Stimulated activated CD8-positive, alpha-beta memory T cell treated with anti-CD3 and anti-CD28 coated beads, Interleukin-15, amount 100 ng/mL, for 48 hours (primary cell): Measurements from ENCODE around the gene C12orf57.

Source experiments
- DNase-seq, 2 donors: peaks; one replicate each; pipeline ENCODE4 v3.0.0-alpha.2; 2020; ENCODE audit warnings: low read depth in 2 of 2

C12orf57 gene

GRCh38 chr12:6937481-6938352 lies 6.1 kb upstream of the C12orf57 start:
- peak; percentile 87 to 90 for DNase-seq

DNA sequence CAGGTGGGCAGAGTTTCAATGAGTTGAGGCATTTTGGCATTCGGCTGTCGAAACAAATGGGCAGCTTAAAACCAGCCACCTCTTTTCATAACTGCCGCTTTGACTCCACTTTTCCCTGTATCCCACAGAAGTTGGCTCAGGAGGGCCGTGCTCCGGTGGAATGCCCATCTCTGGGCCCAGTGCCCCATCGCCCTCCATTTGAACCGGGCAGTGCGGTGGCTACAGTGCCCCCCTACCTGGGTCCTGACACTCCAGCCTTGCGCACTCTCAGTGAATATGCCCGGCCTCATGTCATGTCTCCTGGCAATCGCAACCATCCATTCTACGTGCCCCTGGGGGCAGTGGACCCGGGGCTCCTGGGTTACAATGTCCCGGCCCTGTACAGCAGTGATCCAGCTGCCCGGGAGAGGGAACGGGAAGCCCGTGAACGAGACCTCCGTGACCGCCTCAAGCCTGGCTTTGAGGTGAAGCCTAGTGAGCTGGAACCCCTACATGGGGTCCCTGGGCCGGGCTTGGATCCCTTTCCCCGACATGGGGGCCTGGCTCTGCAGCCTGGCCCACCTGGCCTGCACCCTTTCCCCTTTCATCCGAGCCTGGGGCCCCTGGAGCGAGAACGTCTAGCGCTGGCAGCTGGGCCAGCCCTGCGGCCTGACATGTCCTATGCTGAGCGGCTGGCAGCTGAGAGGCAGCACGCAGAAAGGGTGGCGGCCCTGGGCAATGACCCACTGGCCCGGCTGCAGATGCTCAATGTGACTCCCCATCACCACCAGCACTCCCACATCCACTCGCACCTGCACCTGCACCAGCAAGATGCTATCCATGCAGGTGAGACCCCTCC lies 5.2 kb upstream of the C12orf57 start:
- DNase-seq, result no peak

DNA sequence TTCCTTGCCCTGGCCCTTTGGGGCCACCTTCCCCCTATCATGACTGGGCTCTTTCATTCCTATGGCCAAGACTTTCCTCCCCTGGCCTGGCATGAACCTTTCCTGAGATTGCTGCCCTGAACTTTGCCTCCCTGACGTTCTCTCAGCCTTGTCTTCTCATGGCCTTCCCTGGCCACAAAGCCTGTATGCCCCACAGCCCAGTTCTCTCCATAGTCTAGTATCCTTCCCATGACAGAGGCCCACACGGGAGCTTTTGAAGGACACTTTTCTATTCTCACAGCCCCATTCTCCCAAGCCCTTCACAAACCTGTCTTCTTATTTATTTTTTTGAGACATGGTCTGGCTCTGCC lies 4.7 kb upstream of the C12orf57 start:
- no peak for DNase-seq

- DNase-seq, result no peak
Observed at GRCh38 chr12:6941267-6941666, 2.6 kb upstream of the C12orf57 start.

DNA sequence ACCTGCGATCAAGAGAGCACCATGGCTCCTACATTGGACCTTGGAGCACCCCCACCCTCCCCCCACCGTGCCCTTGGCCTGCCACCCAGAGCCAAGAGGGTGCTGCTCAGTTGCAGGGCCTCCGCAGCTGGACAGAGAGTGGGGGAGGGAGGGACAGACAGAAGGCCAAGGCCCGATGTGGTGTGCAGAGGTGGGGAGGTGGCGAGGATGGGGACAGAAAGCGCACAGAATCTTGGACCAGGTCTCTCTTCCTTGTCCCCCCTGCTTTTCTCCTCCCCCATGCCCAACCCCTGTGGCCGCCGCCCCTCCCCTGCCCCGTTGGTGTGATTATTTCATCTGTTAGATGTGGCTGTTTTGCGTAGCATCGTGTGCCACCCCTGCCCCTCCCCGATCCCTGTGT lies 2.0 kb upstream of the C12orf57 start:
- DNase-seq, result no peak

DNA sequence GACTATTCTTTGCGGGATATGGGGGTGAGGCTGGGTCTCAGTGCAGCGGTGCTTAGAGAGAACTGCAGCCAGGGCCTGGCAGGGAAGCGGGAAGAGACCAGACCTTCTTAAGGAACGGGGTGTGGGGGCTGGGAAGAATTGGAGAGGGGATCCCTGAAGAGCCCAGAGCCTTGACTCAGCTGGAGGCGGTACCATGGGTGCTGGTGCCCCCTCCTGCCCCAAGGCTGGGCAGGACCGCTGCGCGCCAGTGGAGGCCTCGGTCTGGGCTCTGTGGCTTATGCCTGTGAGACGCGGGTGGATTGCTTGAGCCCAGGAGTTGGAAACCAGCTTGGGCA lies 1.5 kb upstream of the C12orf57 start:
- no peak for DNase-seq

DNA sequence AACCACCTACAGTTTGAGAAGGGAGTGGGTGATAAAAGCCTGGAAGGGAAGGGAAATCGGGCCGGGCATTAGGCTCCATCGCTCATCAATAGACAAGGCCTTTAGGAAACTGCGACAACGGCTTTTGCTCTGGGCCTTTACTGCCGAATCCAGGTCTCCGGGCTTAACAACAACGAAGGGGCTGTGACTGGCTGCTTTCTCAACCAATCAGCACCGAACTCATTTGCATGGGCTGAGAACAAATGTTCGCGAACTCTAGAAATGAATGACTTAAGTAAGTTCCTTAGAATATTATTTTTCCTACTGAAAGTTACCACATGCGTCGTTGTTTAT lies 467 bp upstream of the C12orf57 start:
- no peak for DNase-seq

- peak; percentile 80 to 81 for DNase-seq
Observed at GRCh38 chr12:6944381-6945186, 762 bp downstream of the C12orf57 start.

GRCh38 chr12:6945613-6946012 lies 1.8 kb downstream of the C12orf57 start:
- DNase-seq, result no peak

- no peak for DNase-seq
Observed at GRCh38 chr12:6946033-6946919, 2.5 kb downstream of the C12orf57 start.

- no peak for DNase-seq
Observed at GRCh38 chr12:6946920-6947374, 3.1 kb downstream of the C12orf57 start.

DNA sequence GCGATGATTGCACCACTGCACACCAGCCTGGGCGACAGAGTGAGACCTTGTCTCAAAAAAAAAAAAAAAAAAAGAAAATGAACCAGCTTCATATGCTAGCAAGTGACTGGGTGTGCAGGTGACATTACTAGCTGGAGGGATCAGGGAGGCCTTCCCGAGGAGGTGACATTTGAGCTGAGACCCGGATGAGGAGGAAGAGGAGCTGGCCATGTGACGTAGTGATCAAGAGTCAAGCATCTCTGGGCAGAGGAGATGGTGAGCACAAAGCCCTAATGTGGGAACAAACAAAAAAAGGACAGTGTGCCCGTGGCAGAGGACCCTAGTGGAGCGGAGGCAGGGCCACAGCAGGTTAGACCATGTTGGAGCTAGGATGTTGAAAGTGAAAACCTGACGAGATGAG lies 3.8 kb downstream of the C12orf57 start:
- DNase-seq, result no peak

- no peak for DNase-seq
Observed at GRCh38 chr12:6948873-6949594, 5.2 kb downstream of the C12orf57 start.

DNA sequence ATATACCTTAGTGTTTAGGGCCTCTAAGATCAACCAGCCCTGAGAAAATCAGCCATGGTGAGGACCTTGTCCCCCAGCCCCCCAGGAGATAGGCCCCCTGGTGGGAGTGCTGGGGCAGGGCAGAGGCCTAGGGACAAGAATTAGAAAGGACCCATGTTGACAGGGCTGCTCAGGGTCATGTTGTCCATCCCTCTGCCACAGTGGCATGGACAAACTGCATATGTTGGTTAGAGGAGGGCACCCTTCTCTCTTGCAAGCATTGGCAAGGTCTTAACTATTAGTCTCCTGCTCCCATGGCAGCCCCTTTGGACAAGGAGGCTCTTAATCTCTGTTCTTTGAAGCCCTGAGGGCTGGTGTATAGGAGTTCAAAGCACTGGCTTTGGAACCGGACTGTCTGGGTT lies 6.6 kb downstream of the C12orf57 start:
- no peak for DNase-seq

GRCh38 chr12:6950811-6951540 lies 7.2 kb downstream of the C12orf57 start, which contains the start of gene PTPN6:
Gene PTPN6 (plus strand): TSS chr12:6951356. CDS start chr12:6951513, 157 bp downstream.
- DNase-seq, result no peak

DNA sequence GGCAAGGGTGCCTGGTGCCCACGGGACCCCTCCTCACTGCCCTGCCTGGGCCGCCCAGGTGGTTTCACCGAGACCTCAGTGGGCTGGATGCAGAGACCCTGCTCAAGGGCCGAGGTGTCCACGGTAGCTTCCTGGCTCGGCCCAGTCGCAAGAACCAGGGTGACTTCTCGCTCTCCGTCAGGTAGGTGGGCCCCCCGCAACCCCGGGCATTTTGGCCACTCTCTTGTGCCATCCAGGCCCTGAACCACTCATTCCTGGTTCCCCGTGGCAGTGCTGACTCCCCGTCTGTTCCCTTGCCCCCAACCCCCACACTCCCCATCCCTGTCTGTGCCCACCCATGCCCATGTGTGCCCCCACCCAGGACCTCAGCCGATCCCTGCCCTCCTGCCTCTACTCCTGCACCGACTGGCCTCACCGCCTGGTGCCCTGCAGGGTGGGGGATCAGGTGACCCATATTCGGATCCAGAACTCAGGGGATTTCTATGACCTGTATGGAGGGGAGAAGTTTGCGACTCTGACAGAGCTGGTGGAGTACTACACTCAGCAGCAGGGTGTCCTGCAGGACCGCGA lies 7.8 kb downstream of the C12orf57 start:
- DNase-seq, result no peak

DNA sequence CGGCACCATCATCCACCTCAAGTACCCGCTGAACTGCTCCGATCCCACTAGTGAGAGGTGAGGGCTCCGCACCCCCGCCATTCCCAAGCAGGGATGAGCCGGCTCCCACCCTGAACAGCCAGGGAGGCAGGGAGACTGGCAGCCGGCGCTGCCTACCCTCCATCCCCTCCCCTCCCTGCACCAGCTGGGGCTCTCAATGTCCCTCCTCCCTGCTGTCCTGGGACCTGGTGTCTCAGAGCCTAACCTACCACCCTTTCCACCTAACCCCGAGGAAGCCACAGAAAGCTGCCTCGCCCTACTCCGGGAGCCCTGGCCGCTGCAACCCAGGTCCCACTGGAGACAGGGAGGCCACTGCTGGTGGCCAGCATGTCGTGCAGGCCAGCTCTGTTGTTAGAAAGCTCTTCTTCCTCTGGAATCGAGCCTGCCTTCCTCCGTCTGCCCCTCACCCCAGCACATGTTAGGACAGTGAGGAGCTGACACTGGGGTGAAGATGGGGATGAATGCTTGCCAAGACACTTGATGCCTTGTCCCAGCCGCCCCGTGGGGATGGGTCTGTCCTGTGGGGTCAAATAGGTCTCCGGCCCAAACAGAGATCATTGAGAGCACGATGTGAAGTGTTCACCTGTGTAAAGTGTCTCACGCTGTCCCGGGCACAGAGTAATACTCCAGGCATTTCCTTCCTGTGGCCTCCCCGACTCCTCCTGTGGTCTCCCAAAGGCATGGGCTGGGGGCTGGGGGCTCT lies 8.5 kb downstream of the C12orf57 start:
- DNase-seq, result no peak

- no peak for DNase-seq
Observed at GRCh38 chr12:6952863-6953441, 9.1 kb downstream of the C12orf57 start.
